Astrocyte (in vitro differentiated cells and primary cell): Measurements from ENCODE around the gene RPS6KA2. TPM values are rescaled to one million over a fixed set of nuclear protein-coding genes. Genes with fewer than 3 reads are reported as not detected.

Source experiments
- DNase-seq: peaks from one replicate; pipeline ENCODE4 v3.0.0-alpha.2; 2010; ENCODE audit warnings: low read depth
- FAIRE-seq: peaks from 2 replicates; lab custom pipeline; 2011; peaks lifted over from hg19 to GRCh38; lab: Jason Lieb, UNC
- H2AFZ ChIP-seq: 2 replicates; pipeline ENCODE4 v1.6.0; 2012; ENCODE audit warnings: low read depth, low read length, inconsistent platforms
- H3K27ac ChIP-seq: 2 replicates; pipeline ENCODE4 v1.5.1; 2011; ENCODE audit warnings: low read depth, low read length, inconsistent platforms
- H3K27me3 ChIP-seq: 2 replicates; pipeline ENCODE4 v1.6.0; 2011; ENCODE audit warnings: low read length, inconsistent platforms; ENCODE audit not compliant: insufficient read depth
- H3K36me3 ChIP-seq: 2 replicates; pipeline ENCODE4 v1.5.1; 2011; ENCODE audit warnings: low read length, inconsistent platforms; ENCODE audit not compliant: insufficient read depth
- H3K4me1 ChIP-seq: 2 replicates; pipeline ENCODE4 v1.5.1; 2011; ENCODE audit warnings: low read length, inconsistent platforms; ENCODE audit not compliant: insufficient read depth
- H3K4me2 ChIP-seq: 2 replicates; pipeline ENCODE4 v1.6.0; 2012; ENCODE audit warnings: low read length, inconsistent platforms
- H3K4me3 ChIP-seq: 2 replicates; pipeline ENCODE4 v1.5.1; 2011; ENCODE audit warnings: low read depth, mild to moderate bottlenecking, low read length, inconsistent platforms; ENCODE audit not compliant: insufficient read depth
- H3K79me2 ChIP-seq: 2 replicates; pipeline ENCODE4 v1.6.0; 2012; ENCODE audit warnings: mild to moderate bottlenecking, low read length, inconsistent platforms; ENCODE audit not compliant: insufficient read depth
- H3K9ac ChIP-seq: 2 replicates; pipeline ENCODE4 v1.6.0; 2012; ENCODE audit warnings: mild to moderate bottlenecking, low read length, inconsistent platforms
- H3K9me3 ChIP-seq: 2 replicates; pipeline ENCODE4 v1.5.1; 2012; ENCODE audit warnings: low read depth, mild to moderate bottlenecking, low read length, inconsistent platforms; ENCODE audit not compliant: insufficient read depth
- H4K20me1 ChIP-seq: 2 replicates; pipeline ENCODE4 v1.6.0; 2012; ENCODE audit warnings: low read length, inconsistent platforms; ENCODE audit not compliant: insufficient read depth
- H3K27ac Mint-ChIP-seq: one replicate; pipeline ENCODE4 v1.8.0; 2021; ENCODE audit warnings: mild to moderate bottlenecking, mixed read lengths; ENCODE audit not compliant: unreplicated experiment
- H3K27me3 Mint-ChIP-seq: one replicate; pipeline ENCODE4 v1.8.0; 2021; ENCODE audit warnings: low read depth, mixed read lengths; ENCODE audit not compliant: unreplicated experiment
- H3K36me3 Mint-ChIP-seq: one replicate; pipeline ENCODE4 v1.8.0; 2021; ENCODE audit warnings: low read depth, mixed read lengths; ENCODE audit not compliant: unreplicated experiment
- H3K4me1 Mint-ChIP-seq: one replicate; pipeline ENCODE4 v1.8.0; 2021; ENCODE audit warnings: low read depth, mixed read lengths; ENCODE audit not compliant: unreplicated experiment
- H3K4me3 Mint-ChIP-seq: one replicate; pipeline ENCODE4 v1.8.0; 2021; ENCODE audit warnings: mild to moderate bottlenecking, moderate library complexity, mixed read lengths; ENCODE audit not compliant: unreplicated experiment
- H3K9me3 Mint-ChIP-seq: one replicate; pipeline ENCODE4 v1.8.0; 2021; ENCODE audit warnings: mild to moderate bottlenecking, mixed read lengths; ENCODE audit not compliant: unreplicated experiment
- CTCF ChIP-seq: IDR thresholded peaks from 2 replicates; pipeline ENCODE4 v1.5.1; 2011; ENCODE audit warnings: low read depth, mild to moderate bottlenecking, inconsistent platforms, low read length, moderate library complexity; ENCODE audit not compliant: insufficient read depth
- EZH2 ChIP-seq: IDR thresholded peaks from 2 replicates; pipeline ENCODE4 v1.6.1; 2012; ENCODE audit warnings: mild to moderate bottlenecking, low read length, inconsistent platforms; ENCODE audit not compliant: insufficient read depth
- total RNA-seq: library from RNA; stranded (reverse); gene quantifications from 2 replicates; pipeline ENCODE4 v1.2.1, GENCODE V29; 2021

RPS6KA2 gene
- total RNA-seq, 1 donor from 2014 or later, result 33.5 TPM

- no peak overlapping the region for H3K4me3 ChIP-seq
- Mint-ChIP-seq H3K27me3 (peaks cover 29% of the 10 kb centered on the region), H3K36me3 (no peaks in the 10 kb centered on the region), H3K27ac (no peak overlapping the region), H3K9me3 (no peaks in the 10 kb centered on the region), H3K4me1 (no peaks in the 10 kb centered on the region), H3K4me3 (no peak overlapping the region)
- H3K79me2 ChIP-seq, result no peaks in the 10 kb centered on the region
- DNase-seq, result no peak
- TF ChIP-seq EZH2, result no peak
- TF ChIP-seq CTCF, result no peak
- H3K9me3 ChIP-seq, result no peaks in the 10 kb centered on the region
- peaks cover 19% of the 10 kb centered on the region for H3K27me3 ChIP-seq
- no peak overlapping the region for H2AFZ ChIP-seq
- H3K36me3 ChIP-seq, result no peaks in the 10 kb centered on the region
- H3K27ac ChIP-seq, result no peak overlapping the region
- no peaks in the 10 kb centered on the region for H3K4me1 ChIP-seq
- H3K9ac ChIP-seq, result no peak overlapping the region
- H4K20me1 ChIP-seq, result no peaks in the 10 kb centered on the region
- H3K4me2 ChIP-seq, result no peak overlapping the region
- FAIRE-seq, result no peak
Measured at GRCh38 chr6:166658115-166658791, 31.2 kb upstream of the RPS6KA2 start.

- no peak for TF ChIP-seq CTCF
- TF ChIP-seq EZH2, result no peak
- Histone ChIP-seq H3K4me3 (no peak overlapping the region), H3K27ac (no peak overlapping the region), H3K79me2 (no peaks in the 10 kb centered on the region), H3K27me3 (peaks cover 19% of the 10 kb centered on the region), H3K36me3 (no peaks in the 10 kb centered on the region), H3K9ac (no peak overlapping the region), H3K9me3 (no peaks in the 10 kb centered on the region), H3K4me2 (no peak overlapping the region), H4K20me1 (no peaks in the 10 kb centered on the region), H3K4me1 (no peaks in the 10 kb centered on the region), H2AFZ (no peak overlapping the region)
- no peak overlapping the region for H3K27ac Mint-ChIP-seq
- H3K27me3 Mint-ChIP-seq, result peaks cover 30% of the 10 kb centered on the region
- H3K4me3 Mint-ChIP-seq, result no peak overlapping the region
- H3K4me1 Mint-ChIP-seq, result no peaks in the 10 kb centered on the region
- FAIRE-seq, result no peak
- no peak for DNase-seq
- H3K36me3 Mint-ChIP-seq, result no peaks in the 10 kb centered on the region
- no peaks in the 10 kb centered on the region for H3K9me3 Mint-ChIP-seq
Measured at GRCh38 chr6:166657531-166657930, 30.5 kb upstream of the RPS6KA2 start.
